SK-N-SH treated with all-trans-retinoic acid at 6 μM for 48 hours (cell line): Measurements from ENCODE around the gene EYA4.

Source experiments
- ATAC-seq: fragments of 200-7000 bp; cut with Tn5 transposase; 3 replicates; pipeline ENCODE4 v1.9.1; 2020; ENCODE audit warnings: mild to moderate bottlenecking, moderate library complexity
- BACH2 ChIP-seq: fragments of 250-450 bp; sonication (Bioruptor Pico); IDR thresholded peaks from 2 replicates; pipeline ENCODE4 v1.9.0; 2021; ENCODE audit warnings: mild to moderate bottlenecking, borderline replicate concordance
- CSDC2 ChIP-seq: fragments of 250-450 bp; sonication (Bioruptor Pico); IDR thresholded peaks from 2 replicates; pipeline ENCODE4 v1.5.0; 2020; ENCODE audit warnings: mild to moderate bottlenecking, moderate library complexity
- ESRRG ChIP-seq: fragments of 250-450 bp; sonication (Bioruptor Pico); IDR thresholded peaks from 2 replicates; pipeline ENCODE4 v1.6.1; 2021; ENCODE audit warnings: mild to moderate bottlenecking
- GLIS3 ChIP-seq: fragments of 250-450 bp; sonication (Bioruptor Pico); IDR thresholded peaks from 2 replicates; pipeline ENCODE4 v1.5.0; 2020; ENCODE audit warnings: mild to moderate bottlenecking, moderate library complexity
- ISL1 ChIP-seq: fragments of 250-450 bp; sonication (Bioruptor Pico); IDR thresholded peaks from 2 replicates; pipeline ENCODE4 v2.1.2; 2022; ENCODE audit warnings: mild to moderate bottlenecking, moderate library complexity
- OSR1 ChIP-seq: fragments of 250-450 bp; sonication (Bioruptor Pico); IDR thresholded peaks from 2 replicates; pipeline ENCODE4 v1.8.0; 2022; ENCODE audit warnings: moderate library complexity, mild to moderate bottlenecking, inconsistent platforms
- PPARA ChIP-seq: fragments of 250-450 bp; sonication (Bioruptor Pico); IDR thresholded peaks from 2 replicates; pipeline ENCODE4 v1.5.0; 2020; ENCODE audit warnings: mild to moderate bottlenecking, borderline replicate concordance
- RARB ChIP-seq: fragments of 250-450 bp; sonication (Bioruptor Pico); IDR thresholded peaks from 2 replicates; pipeline ENCODE4 v1.8.0; 2021; ENCODE audit warnings: mild to moderate bottlenecking, moderate library complexity
- SNAI2 ChIP-seq: fragments of 250-450 bp; sonication (Bioruptor Pico); IDR thresholded peaks from 2 replicates; pipeline ENCODE4 v1.5.0; 2020; ENCODE audit warnings: mild to moderate bottlenecking, moderate library complexity
- TCF4 ChIP-seq: fragments of 250-450 bp; sonication (Bioruptor Pico); IDR thresholded peaks from 2 replicates; pipeline ENCODE4 v1.8.0; 2021; ENCODE audit warnings: mild to moderate bottlenecking, moderate library complexity, borderline replicate concordance
- TOX ChIP-seq: fragments of 250-450 bp; sonication (Bioruptor Pico); IDR thresholded peaks from 2 replicates; pipeline ENCODE4 v1.8.0; 2021; ENCODE audit warnings: mild to moderate bottlenecking, moderate library complexity, borderline replicate concordance
- ZC3H10 ChIP-seq: fragments of 250-450 bp; sonication (Bioruptor Pico); IDR thresholded peaks from 2 replicates; pipeline ENCODE4 v1.5.1; 2021; ENCODE audit warnings: mild to moderate bottlenecking, moderate library complexity
- ZFP3 ChIP-seq: fragments of 250-450 bp; sonication (Bioruptor Pico); IDR thresholded peaks from 2 replicates; pipeline ENCODE4 v1.5.0; 2020; ENCODE audit warnings: mild to moderate bottlenecking, moderate library complexity
- ZFP30 ChIP-seq: fragments of 450-650 bp; formaldehyde crosslinking; IDR thresholded peaks from 2 replicates; pipeline ENCODE4 v1.5.0; 2022; ENCODE audit warnings: mild to moderate bottlenecking, moderate library complexity
- ZNF565 ChIP-seq: fragments of 450-650 bp; formaldehyde crosslinking; conservative IDR thresholded peaks from 2 replicates; pipeline ENCODE4 v1.5.0; 2020; ENCODE audit warnings: low read depth, mild to moderate bottlenecking, moderate library complexity
- ZNF70 ChIP-seq: fragments of 450-650 bp; formaldehyde crosslinking; IDR thresholded peaks from 2 replicates; pipeline ENCODE4 v1.5.0; 2020; ENCODE audit warnings: mild to moderate bottlenecking, moderate library complexity
- ZNF8 ChIP-seq: fragments of 450-650 bp; formaldehyde crosslinking; IDR thresholded peaks from 2 replicates; pipeline ENCODE4 v1.5.0; 2020; ENCODE audit warnings: mild to moderate bottlenecking, moderate library complexity
- TF ChIP-seq, protein P1 (sequence below): fragments of 250-450 bp; sonication (Bioruptor Pico); IDR thresholded peaks from 2 replicates; pipeline ENCODE4 v1.5.0; 2020; ENCODE audit warnings: mild to moderate bottlenecking, moderate library complexity
- TF ChIP-seq, protein P2 (sequence below): fragments of 250-450 bp; sonication (Bioruptor Pico); IDR thresholded peaks from 2 replicates; pipeline ENCODE4 v1.5.1; 2021; ENCODE audit warnings: mild to moderate bottlenecking, moderate library complexity
- TF ChIP-seq, protein P3 (sequence below): fragments of 250-450 bp; sonication (Bioruptor Pico); IDR thresholded peaks from 2 replicates; pipeline ENCODE4 v1.5.1; 2020; ENCODE audit warnings: low read depth, mild to moderate bottlenecking, moderate library complexity
- TF ChIP-seq, protein P4 (sequence below): fragments of 250-450 bp; sonication (Bioruptor Pico); IDR thresholded peaks from 2 replicates; pipeline ENCODE4 v1.8.0; 2021; ENCODE audit warnings: low read depth, mild to moderate bottlenecking, moderate library complexity, borderline replicate concordance
- TF ChIP-seq, protein P5 (sequence below): fragments of 250-450 bp; sonication (Bioruptor Pico); IDR thresholded peaks from 2 replicates; pipeline ENCODE4 v1.8.0; 2020; ENCODE audit warnings: mild to moderate bottlenecking, moderate library complexity, borderline replicate concordance

The EYA4 gene

DNA sequence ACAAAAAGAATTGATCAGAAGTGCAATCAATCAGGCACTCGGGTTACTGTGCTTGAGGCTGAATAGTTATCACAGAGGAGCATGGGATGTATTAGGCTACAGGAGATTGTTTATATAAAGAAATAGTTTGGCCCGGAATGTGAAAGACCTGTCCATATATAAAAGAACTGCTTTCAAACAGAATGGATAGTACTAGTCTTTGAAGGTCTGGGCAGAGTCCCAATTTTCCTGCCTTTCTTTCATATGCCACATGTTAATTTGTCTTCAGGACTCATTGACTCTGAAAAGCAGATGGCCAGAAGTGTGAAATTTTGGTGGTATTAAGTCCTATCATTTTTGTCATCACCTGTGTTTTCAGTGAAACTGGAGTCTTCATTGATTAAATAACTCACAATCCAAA is 314.5 kb downstream of the EYA4 start:
- no peak for ATAC-seq
- no peak for TF ChIP-seq ZNF565
- TF ChIP-seq PPARA: no peak
- no peak for TF ChIP-seq TCF4 (CRISPR knock-in tag)
- no peak for TF ChIP-seq ZFP3 (CRISPR knock-in tag)

DNA sequence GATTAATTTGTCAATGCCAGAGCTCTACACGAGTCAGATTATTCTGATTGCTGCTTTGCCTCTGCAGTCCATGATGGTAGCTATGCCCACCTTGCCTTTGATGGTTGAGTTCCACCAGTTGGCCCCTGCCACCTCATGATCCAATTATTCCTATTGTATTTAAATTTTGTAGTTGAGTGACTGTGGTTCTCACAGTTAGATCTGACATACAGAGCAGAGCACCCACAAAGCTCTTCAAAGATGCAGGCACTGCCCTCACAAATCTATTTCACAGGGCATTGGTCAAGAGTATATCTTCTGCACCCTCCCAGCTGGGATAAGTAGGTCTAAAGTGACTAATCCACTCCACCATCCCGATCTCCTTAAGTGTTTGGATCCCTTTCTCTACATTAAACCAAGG is 318.8 kb downstream of the EYA4 start:
- no peak for ATAC-seq
- TF ChIP-seq CSDC2: no peak
- TF ChIP-seq, protein P1, sequence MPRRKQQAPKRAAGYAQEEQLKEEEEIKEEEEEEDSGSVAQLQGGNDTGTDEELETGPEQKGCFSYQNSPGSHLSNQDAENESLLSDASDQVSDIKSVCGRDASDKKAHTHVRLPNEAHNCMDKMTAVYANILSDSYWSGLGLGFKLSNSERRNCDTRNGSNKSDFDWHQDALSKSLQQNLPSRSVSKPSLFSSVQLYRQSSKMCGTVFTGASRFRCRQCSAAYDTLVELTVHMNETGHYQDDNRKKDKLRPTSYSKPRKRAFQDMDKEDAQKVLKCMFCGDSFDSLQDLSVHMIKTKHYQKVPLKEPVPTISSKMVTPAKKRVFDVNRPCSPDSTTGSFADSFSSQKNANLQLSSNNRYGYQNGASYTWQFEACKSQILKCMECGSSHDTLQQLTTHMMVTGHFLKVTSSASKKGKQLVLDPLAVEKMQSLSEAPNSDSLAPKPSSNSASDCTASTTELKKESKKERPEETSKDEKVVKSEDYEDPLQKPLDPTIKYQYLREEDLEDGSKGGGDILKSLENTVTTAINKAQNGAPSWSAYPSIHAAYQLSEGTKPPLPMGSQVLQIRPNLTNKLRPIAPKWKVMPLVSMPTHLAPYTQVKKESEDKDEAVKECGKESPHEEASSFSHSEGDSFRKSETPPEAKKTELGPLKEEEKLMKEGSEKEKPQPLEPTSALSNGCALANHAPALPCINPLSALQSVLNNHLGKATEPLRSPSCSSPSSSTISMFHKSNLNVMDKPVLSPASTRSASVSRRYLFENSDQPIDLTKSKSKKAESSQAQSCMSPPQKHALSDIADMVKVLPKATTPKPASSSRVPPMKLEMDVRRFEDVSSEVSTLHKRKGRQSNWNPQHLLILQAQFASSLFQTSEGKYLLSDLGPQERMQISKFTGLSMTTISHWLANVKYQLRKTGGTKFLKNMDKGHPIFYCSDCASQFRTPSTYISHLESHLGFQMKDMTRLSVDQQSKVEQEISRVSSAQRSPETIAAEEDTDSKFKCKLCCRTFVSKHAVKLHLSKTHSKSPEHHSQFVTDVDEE: no peak
- TF ChIP-seq SNAI2: no peak
- TF ChIP-seq ZFP30: no peak
- no peak for TF ChIP-seq PPARA
- TF ChIP-seq BACH2 (CRISPR knock-in tag): no peak

DNA sequence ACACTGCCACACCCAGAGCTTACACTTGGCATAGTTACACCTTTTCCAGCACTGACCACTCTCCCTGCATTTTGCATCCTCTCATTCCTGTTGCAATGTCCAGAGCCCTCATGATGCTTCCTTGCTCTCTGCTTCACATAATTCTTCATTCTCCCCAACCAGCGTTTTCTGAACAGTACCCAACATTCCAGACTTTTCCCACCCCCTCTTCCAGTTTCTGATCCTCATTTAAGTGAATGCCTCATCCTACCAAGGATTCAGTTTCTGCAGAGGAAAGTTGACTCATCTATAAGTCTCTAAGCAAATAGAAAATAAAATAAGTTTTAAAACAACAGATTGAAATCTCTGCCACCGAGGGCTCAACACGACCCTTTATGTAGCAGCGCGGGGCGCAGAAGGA is 326.5 kb downstream of the EYA4 start:
- no peak for ATAC-seq
- TF ChIP-seq, protein P2, sequence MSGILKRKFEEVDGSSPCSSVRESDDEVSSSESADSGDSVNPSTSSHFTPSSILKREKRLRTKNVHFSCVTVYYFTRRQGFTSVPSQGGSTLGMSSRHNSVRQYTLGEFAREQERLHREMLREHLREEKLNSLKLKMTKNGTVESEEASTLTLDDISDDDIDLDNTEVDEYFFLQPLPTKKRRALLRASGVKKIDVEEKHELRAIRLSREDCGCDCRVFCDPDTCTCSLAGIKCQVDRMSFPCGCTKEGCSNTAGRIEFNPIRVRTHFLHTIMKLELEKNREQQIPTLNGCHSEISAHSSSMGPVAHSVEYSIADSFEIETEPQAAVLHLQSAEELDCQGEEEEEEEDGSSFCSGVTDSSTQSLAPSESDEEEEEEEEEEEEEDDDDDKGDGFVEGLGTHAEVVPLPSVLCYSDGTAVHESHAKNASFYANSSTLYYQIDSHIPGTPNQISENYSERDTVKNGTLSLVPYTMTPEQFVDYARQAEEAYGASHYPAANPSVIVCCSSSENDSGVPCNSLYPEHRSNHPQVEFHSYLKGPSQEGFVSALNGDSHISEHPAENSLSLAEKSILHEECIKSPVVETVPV (CRISPR knock-in tag): no peak
- TF ChIP-seq ZC3H10 (CRISPR knock-in tag) (no peak), TOX (CRISPR knock-in tag) (no peak), ZNF70 (CRISPR knock-in tag) (no peak), ZNF8 (CRISPR knock-in tag) (no peak), ZFP30 (no peak), TCF4 (CRISPR knock-in tag) (no peak), ZNF565 (no peak), RARB (no peak), CSDC2 (no peak), ZFP3 (CRISPR knock-in tag) (no peak), GLIS3 (CRISPR knock-in tag) (no peak), ISL1 (CRISPR knock-in tag) (no peak), ESRRG (no peak), OSR1 (no peak), BACH2 (CRISPR knock-in tag) (no peak)
- TF ChIP-seq, protein P3, sequence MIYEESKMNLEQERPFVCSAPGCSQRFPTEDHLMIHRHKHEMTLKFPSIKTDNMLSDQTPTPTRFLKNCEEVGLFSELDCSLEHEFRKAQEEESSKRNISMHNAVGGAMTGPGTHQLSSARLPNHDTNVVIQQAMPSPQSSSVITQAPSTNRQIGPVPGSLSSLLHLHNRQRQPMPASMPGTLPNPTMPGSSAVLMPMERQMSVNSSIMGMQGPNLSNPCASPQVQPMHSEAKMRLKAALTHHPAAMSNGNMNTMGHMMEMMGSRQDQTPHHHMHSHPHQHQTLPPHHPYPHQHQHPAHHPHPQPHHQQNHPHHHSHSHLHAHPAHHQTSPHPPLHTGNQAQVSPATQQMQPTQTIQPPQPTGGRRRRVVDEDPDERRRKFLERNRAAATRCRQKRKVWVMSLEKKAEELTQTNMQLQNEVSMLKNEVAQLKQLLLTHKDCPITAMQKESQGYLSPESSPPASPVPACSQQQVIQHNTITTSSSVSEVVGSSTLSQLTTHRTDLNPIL: no peak
- TF ChIP-seq, protein P1: no peak
- TF ChIP-seq, protein P4, sequence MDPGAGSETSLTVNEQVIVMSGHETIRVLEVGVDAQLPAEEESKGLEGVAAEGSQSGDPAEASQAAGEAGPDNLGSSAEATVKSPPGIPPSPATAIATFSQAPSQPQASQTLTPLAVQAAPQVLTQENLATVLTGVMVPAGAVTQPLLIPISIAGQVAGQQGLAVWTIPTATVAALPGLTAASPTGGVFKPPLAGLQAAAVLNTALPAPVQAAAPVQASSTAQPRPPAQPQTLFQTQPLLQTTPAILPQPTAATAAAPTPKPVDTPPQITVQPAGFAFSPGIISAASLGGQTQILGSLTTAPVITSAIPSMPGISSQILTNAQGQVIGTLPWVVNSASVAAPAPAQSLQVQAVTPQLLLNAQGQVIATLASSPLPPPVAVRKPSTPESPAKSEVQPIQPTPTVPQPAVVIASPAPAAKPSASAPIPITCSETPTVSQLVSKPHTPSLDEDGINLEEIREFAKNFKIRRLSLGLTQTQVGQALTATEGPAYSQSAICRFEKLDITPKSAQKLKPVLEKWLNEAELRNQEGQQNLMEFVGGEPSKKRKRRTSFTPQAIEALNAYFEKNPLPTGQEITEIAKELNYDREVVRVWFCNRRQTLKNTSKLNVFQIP (CRISPR knock-in tag): no peak
- TF ChIP-seq, protein P5, sequence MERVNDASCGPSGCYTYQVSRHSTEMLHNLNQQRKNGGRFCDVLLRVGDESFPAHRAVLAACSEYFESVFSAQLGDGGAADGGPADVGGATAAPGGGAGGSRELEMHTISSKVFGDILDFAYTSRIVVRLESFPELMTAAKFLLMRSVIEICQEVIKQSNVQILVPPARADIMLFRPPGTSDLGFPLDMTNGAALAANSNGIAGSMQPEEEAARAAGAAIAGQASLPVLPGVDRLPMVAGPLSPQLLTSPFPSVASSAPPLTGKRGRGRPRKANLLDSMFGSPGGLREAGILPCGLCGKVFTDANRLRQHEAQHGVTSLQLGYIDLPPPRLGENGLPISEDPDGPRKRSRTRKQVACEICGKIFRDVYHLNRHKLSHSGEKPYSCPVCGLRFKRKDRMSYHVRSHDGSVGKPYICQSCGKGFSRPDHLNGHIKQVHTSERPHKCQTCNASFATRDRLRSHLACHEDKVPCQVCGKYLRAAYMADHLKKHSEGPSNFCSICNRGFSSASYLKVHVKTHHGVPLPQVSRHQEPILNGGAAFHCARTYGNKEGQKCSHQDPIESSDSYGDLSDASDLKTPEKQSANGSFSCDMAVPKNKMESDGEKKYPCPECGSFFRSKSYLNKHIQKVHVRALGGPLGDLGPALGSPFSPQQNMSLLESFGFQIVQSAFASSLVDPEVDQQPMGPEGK (CRISPR knock-in tag): no peak
- TF ChIP-seq, all 23 proteins: peak for 0
